ENCODE measurements around the gene STARD9.
A peak's percentile ranks its signal among the peaks of the same experiment; 100 is the strongest.
"Not testable (repeated sequence)": the region's sequence is repeated elsewhere in the genome, so short reads cannot be mapped to it uniquely, and the experiment has no call there.

The STARD9 gene

DNA sequence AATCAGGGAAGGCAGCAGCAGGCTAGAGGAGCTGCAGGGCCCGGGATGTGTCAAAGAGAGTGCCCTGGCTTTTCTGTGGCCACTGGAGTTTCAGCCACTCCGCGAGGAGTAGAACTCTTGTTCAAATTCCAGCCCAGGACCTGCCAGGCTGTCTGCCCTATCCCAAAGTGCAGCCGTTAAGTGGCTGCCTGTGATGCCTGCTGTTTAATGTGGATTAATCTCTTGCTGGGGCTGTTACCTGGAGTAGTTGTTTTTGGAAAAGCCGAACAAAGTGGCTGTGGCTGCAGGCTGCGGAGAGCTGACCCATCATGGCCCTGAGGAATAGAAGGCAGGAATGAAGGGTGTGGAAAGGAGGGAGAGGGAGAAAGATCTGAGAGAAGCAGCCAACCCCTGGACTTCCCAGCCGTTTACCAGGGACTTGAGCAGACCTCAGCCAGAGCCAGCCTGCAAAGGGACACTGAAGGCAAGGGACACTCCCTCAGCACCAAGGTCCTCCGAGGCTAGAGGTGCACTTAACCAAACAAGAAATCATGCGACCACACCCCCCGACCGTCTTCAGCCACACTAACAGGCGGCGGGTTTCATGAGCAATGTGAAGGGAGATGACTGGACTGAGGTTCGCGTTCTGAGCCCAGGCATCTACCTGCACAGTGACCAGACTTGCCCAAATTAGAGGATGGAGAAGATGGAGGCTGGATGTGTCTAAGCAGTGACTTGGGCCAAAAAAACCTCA is 156.9 kb downstream of the STARD9 start:
- no peak for DNase-seq

DNA sequence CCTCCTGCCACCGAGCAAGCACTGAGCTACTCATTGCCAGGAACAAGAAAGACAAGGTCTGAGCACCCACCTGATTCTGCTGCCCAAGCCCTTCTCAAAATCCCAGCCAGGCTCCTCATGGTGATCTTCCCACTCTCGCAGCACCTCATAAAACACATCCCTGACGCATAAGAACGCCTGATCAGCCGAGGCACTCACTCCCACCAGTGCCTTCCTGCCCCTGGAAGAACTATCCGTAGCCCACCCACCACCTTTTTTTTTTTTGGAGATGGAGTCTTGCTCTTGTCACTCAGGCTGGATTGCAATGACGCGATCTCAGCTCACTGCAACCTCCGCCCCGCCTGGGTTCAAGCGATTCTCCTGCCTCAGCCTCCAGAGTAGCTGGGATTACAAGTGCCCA is 157.6 kb downstream of the STARD9 start:
- no peak for DNase-seq

GRCh38 chr15:42734076-42734672 is 158.8 kb downstream of the STARD9 start:
- no peak for DNase-seq

- DNase-seq = no peak
Observed at GRCh38 chr15:42735382-42736165, 160.2 kb downstream of the STARD9 start.

- DNase-seq = peak; percentile 14
Observed at GRCh38 chr15:42736178-42736792, 160.9 kb downstream of the STARD9 start.

GRCh38 chr15:42736793-42737528 is 161.6 kb downstream of the STARD9 start, which contains the start of gene CDAN1:
Gene CDAN1 (minus strand): TSS chr15:42737128. CDS start chr15:42737102, 26 bp downstream.
- peak; percentile 95 for DNase-seq

- DNase-seq = no peak
Observed at GRCh38 chr15:42737529-42738328, 162.3 kb downstream of the STARD9 start.

DNA sequence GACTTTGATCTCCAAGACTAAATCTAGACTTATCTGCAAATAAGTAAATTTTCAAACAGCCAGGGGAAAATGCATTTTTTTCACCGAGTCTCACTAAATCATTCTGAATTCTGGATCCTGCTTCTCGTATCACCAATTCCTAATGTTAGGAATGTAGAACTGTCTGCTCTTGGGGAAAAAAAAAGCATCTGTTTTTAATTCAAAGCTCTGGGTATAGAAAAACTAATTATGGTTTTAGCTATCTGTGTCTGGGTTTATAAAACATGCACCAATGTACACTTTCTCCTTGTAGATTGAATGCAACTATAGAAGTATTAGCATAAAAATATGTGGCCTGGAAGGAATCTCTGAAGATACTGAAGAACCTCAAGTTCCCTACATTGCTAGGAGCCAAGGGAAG is 166.3 kb downstream of the STARD9 start:
- DNase-seq = no peak

DNA sequence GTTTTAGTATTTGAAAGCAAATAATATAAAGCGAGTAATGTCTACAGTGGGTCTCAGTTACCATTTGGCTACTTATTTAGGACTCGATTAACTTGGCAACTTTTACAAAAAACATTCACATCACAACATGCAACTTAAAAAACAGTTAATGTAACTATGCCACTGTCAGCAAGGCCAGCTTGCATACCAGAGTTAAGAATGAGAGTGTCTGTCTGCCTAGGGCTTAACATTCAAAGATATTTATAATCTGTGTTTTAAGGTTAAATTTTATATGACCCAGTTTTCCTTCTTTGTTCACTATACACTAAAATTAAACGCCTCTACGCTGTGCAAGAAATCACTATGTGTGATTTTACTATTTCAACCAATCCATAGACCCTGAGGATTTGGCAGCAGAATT is 166.7 kb downstream of the STARD9 start:
- DNase-seq = no peak

GRCh38 chr15:42744195-42744594 is 168.8 kb downstream of the STARD9 start:
- DNase-seq = no peak

DNA sequence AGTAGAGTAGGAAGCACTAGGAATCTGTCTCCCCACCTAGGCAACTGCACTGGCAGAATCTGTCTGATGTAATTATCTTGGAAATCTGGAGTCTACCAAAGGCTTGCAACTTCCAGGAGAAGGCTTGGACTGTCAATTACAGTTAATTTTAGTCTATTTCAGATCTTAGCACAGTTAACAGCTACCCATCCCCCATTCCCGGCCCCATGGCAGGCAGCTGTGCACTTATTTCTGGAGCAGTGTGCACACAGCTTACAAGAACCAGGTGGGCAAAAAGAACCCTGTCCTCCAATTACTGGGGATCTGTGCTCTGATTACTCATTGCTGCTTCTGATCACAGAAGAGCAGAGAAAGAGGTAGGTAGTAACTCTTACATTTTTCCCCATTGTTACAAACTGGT is 173.9 kb downstream of the STARD9 start:
- no peak for DNase-seq

DNA sequence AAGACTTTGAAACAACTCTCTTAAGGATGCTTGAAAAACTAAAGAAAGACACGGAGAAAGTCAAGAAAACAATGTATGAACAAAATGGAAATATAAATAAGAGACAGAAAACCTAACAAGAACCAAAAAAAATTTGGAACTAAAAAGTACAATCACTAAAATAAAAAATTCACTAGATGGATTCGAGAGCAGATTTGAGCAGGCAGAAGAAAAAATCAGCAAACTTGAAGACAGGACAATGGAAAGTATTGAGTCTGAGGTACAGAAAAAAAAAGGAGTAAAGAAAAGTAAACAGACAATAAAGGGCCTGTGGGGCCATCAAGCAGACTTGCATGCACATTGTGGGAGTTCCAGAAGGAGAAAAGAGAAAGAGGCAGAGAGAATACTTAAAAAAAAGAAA is 174.9 kb downstream of the STARD9 start:
- no peak for DNase-seq

DNA sequence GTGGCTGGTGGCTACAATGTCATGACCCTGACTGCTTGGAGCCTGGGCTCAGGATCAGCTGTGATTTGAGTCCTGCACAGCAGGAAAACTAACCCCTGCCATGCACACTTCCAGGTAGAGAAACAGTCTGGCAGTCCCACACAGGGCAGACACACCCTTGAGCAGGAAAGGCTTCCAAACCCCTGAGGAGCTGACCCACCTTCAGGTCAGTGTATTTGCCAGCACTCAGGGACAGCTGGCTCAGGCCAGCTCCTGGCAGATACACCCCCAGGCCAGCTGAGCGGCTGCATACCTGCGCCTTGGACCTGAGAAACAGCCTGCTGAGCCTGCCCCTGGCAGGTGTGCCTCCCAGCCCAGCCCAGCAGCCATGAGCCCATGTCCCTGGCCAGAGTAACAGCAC is 183.7 kb downstream of the STARD9 start:
- no peak for DNase-seq

- DNase-seq = no peak
Observed at GRCh38 chr15:42760759-42761158, 185.4 kb downstream of the STARD9 start.

DNA sequence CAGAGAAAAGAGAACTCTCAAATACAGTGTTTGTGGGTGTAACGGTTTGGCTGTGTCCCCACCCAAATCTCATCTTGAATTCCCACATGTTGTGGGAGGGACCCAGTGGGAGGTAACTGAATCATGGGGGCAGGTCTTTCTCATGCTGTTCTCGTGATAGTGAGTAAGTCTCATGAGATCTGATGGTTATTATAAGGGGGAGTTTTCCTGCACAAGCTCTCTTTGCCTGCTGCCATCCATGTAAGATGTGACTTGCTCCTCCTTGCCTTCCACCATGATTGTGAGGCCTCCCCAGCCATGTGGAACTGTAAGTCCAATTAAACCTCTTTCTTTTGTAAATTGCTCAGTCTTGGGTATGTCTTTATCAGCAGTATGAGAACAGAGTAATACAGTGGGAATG is 186.4 kb downstream of the STARD9 start:
- not testable (repeated sequence) for DNase-seq

- DNase-seq = not testable (repeated sequence)
Observed at GRCh38 chr15:42764154-42764731, 188.8 kb downstream of the STARD9 start.

GRCh38 chr15:42766109-42766508 is 190.7 kb downstream of the STARD9 start:
- DNase-seq = not testable (repeated sequence)
